ENCODE measurements around the gene YBX1.
"Not testable (repeated sequence)": the region's sequence is repeated elsewhere in the genome, so short reads cannot be mapped to it uniquely, and the experiment has no call there.

The YBX1 gene

DNA sequence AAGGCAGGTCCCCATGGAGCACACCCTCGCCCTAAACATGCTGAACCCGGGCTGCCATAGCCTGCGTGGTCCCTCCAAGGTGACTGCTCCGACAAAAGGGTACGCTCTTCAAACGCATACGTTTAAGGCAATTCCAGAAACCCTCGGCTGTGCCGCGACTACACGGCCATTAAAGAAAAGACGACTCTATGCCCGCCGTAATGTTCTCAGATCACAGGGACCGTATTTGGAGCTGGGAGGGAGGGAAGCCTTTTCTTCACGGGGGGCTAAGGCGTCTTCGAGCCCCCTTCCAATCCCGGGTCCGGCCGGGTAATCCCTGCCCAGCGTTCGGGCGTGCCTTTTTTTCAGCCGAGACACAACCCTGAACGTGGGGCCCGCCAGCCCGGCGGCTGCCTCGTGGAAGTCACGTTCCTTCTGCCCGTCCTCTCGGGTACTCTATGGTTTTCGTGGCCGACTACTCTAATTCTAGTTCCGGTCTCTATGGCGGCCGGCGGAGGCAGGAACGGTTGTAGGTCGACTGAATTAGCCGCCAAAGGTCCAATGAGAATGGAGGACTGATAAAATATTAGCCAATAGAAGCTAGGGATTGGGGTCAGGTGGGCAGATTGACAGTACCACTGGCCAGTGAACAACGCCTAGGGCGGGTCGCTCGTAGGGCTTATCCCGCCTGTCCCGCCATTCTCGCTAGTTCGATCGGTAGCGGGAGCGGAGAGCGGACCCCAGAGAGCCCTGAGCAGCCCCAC, at the start of gene YBX1:
TSS of gene YBX1 (plus strand) at position 678 of the 743 bp plus-strand sequence. CDS start 148 bp downstream, outside the sequence.
- DNase-seq: peak; percentile 97

DNA sequence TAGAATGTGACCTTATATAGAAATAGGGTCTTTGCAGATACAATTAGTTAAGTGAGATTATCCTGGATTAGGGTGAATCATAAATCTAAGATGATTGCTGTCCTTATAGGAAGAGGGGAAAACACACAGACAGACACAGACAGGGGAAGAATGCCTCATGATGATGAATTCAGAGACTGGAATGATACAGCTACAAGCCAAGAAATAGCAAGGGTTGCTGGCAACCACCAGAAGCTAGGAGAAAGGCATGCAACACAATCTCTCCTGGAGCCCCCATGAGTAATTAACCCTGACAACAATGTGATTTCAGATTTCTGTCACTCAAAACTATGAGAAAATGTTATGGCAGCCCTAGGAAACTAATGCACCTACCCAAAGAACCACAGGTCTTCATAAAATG, 43.1 kb upstream of the YBX1 start:
- no peak for DNase-seq

DNA sequence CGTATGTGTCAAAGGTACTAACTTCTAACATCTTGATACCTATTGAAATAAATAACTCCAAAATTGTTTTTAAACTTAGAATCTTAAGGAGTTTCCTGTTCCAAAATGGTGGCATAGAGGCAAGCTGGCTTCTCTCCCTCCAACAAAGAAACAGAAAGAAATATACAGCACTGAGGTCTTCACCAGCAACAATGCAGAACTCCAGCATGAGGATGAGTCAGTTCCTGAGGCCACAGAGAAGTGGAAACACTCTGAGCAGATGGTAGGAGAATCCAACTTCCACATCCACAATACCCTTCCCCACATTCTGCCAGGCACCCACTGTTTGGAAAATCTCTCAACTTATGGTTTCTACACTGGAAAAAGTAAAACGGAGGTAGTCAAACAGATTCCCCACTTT, 36.2 kb upstream of the YBX1 start:
- DNase-seq: no peak

DNA sequence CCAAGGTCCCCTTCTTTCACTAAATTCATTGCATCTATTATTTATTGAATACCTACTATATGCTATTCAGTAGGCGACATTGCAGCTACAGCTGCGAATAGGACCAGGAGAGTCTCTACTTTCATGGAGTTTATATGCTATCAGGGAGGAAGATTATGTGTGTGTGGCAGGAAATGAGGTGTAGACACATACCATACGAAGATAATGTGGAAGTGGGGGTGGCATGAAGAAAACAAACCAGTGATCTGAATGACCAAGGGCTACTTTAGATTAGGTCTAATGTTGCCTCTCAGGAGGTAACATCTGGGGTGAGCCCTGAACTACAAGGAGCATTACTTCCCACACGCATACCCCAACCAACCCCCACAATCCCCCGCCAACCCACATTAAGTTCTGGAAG, 25.0 kb upstream of the YBX1 start:
- no peak for DNase-seq

DNA sequence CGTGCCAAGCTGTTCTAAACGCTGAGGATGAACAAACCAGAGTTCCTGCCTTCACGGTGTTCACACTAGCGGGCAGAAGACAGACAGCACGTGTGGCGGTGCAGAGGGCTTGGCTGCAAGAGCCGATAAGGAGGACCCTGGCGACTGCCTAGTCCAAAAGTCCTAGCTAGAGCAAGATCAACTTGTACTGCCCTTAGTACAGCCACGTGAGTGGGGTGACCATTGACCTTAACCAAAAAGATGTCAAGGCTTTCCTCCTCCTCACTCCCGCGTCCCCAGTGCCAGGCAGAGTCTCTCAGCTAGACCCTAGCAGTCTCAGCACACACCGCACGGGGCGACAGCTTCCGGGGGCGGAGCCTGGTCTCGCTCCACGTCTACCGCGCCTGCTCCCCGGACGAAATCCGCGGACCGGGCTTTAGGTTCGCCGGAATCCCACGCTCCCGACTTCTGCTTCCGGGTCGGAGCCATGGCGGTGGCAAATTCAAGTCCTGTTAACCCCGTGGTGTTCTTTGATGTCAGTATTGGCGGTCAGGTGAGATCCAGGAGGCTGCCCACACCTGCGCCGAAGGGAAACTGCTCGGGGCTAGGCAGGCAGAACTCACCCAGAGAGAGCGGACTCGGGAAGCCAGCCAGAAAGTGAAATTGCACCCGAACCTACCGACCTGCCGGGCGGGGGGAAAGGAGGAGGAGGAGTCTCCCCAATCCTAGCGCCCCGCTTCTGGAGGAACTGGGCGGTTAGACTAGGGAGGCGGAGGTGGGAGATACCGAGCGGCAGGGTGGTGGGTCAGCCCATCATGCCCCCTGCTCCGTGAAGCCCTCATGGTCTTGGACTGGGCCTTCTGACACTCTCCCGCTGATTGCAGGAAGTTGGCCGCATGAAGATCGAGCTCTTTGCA, 24.0 kb upstream of the YBX1 start, which contains the start of gene PPIH:
TSS of gene PPIH (plus strand) at position 443 of the 896 bp plus-strand sequence. CDS start at position 467, 24 bp downstream.
- DNase-seq: peak; percentile 93

DNA sequence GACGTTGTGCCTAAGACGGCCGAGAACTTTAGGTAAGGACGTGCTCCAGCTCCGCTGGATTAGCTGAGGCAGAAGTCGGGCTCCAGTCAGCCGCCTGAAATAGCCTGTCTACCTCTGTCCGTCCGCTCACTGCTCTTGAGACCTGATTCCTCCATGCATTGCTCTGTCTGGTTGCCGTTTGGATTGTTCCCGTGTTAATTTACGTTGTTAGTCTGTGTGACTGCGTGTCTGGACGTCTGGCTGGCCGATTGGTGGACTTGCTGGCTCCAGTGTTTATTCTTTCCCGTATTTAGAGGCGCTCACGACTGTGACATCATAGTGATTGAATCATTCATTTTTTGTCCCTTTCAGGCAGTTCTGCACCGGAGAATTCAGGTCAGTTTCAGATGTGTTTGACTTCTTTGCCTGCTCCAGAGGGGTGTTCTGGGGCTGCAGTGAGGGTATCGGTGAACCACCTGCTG, 23.3 kb upstream of the YBX1 start:
- DNase-seq: no peak

DNA sequence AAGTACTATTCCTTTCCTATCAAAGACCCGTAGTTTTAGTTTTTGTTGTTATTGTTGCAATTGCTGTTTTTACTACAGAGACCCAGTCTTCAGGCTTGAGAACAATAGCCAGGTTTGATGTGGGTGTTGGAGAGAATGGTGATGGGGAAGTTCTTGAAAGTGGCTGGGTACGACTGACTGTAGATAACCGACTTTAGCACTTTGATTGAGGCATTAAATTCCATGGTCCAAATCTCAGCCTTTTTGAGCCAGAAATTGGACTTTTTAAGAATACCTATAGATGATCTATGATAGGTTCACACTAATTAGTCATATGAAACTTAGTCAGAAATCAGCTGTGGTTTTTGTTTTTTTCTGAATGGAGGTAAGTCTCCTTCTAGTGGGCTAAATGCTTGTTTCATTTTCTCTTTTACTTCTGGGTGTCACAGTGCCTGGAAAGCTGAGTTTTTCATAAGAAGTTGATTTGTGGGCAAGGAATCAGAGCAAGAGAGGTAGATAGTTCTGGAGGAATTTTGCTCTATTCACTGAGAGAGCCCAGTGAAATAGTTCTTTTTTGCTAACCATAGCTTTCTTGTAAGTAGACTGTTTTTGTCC, 21.2 kb upstream of the YBX1 start:
- no peak for DNase-seq

DNA sequence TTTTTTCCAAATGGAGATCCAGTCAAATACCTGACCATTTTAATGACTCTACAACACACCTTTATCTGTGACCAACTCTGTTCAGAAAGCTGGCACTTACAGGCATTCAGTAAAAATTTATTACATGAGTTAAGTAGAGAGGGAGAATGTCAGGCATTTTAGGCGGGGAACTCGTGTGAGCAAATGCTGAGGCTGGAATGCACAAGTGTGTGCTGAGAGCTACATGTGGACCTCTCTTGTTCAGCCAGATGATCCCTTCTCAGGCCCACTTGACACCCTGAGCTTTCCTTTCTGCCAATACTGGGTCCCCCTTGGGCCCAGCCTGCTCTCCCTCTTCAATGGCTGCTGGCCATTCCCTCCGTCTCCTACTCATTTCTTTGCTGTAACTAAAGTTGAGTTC, 12.3 kb upstream of the YBX1 start:
- DNase-seq: no peak

DNA sequence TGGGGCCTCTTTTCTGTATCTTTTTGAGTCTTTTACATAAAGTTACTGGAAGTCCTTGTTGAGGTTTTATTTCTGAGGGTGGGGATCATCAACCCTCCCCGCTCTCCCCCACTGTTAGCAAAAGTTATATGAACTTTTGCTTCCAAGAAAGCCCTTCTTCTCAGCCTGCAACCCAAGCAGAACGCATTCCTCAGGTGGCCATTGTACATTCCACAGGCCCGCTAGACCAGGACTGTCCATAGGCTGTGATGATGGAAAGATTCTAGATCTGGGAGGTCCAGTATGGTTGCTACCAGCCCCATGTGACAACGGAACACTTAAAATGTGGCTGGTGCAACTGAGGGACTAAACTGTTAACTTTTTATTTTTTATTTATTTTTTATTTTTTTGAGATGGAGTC, 11.8 kb upstream of the YBX1 start:
- no peak for DNase-seq

DNA sequence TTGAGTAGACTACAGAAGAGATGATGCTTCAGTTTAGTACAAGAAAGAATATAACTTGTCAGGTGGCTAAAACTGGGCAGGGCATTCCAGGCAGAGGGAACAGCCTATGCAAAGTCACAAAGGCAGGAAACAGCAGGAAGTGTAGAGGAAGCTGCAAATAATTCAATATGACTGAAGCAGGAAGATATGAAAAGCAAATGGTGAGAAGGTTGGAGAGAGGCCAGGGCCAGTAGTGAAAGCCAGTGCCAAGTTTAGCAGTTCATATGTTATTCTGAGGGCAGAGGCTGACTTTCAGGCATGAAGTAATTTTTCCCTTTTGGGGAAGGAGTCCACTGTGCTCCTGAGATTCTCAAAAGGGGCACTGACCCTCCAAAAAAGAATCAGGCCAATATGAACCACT, 8.0 kb upstream of the YBX1 start:
- DNase-seq: no peak

DNA sequence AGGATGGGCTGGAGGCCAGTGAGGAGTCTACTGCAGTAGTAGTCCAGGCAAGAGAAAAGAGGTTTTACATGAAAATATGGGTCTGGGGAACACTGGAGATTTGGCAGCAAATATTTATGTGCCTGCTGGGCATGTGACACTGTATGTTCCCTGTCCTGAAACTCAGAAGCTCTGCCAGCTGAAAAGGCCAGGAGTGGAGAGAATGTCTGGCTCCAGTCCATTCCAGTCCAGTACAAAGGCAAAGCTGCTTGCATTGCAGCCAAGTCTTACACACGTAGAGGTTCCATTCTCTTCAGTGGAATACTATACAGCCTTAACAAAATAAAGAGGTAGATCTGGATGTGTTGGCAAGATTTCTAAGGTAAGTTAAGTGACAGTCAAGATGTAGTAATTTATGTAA, 7.5 kb upstream of the YBX1 start:
- no peak for DNase-seq

DNA sequence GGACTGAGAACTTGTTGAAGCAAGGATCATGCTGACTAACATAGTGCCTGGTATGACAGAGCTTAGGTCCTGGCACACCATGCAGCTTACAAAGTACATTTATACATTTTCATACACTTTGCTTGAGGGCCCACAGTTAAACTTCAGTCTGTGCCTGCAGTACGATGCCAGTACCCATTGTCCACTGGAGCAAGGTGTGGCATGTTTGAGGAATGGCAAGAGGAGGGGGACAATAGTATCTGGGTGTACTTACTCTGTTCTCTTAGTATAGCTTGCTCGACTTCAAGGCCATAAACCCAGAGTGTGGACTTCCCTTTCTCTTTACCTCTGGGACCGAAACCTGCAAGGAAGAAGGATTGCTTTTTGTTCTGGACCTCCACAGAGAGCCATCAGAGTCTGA, 6.8 kb upstream of the YBX1 start:
- DNase-seq: no peak

DNA sequence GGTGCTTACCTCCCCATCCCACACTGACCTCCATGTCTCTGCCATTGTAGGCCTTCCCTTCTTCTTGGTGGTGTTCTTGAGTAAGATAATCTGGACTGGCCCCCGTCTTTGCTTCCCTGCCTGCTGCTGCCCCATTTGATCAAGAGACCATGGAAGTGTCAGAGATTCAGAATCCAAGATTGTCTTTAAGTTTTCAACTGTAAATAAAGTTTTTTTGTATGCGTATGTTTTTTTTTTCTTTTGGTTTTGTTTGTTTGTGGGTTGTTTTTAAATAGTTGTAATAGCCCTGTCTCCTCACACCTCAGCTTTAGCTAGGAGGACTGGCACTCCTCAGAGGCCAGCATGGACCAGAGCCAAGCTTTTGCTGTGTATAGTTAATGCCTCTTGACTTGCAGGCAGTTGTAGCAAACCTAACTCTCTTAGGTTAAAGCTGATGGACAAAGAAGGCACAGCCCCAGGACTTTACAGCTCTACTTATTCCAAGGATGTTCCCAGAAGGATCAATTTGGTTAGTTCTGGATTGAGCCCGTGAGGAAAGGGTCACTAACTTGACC, 5.6 kb upstream of the YBX1 start:
- no peak for DNase-seq

DNA sequence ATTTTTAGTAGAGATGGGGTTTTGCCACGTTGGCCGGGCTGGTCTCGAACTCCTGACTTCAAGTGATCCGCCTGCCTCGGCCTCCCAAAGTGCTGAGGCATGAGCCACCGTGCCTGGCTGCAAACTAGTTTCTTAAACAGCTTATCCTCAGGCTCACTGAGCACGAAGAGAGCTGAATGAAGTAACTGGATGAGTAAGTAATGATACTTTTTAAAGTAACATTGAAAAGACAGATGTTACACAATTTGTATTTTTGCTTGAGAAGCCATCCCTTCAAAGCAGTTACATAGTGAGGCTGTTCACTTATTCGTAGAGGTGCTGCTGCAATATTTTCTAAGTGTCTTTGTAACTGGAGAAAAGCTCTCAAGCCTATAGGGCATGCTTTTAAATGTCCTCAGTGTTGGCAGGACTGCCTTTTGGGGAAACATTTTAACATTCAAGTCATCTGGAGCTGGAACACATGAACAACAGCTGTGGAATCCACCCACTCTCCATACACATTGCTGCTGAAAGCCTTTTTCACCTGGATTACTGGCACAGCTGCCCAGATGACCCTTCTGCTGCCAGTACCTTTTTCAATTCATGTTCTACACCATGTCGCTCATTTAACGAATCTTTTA, 2.7 kb upstream of the YBX1 start:
- DNase-seq: no peak

DNA sequence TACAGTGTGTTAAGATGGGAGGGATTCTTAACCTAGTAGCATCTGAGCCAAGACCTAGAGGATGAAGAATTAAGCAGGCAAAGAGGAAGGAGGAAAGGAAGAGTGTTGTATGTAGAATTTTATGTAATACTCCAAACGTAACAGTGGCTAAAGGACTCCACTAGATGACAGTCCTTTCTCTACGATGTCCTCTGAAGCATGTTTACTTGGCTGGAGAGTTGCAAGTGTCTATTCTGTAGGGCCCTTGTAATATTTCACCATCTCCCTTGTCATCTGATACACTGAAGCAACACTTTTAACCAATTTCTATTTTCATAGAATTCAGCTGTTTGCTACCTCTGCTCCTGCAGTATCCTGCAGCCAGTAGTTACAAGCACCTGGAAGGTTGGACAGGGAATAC, 2.2 kb upstream of the YBX1 start:
- no peak for DNase-seq

DNA sequence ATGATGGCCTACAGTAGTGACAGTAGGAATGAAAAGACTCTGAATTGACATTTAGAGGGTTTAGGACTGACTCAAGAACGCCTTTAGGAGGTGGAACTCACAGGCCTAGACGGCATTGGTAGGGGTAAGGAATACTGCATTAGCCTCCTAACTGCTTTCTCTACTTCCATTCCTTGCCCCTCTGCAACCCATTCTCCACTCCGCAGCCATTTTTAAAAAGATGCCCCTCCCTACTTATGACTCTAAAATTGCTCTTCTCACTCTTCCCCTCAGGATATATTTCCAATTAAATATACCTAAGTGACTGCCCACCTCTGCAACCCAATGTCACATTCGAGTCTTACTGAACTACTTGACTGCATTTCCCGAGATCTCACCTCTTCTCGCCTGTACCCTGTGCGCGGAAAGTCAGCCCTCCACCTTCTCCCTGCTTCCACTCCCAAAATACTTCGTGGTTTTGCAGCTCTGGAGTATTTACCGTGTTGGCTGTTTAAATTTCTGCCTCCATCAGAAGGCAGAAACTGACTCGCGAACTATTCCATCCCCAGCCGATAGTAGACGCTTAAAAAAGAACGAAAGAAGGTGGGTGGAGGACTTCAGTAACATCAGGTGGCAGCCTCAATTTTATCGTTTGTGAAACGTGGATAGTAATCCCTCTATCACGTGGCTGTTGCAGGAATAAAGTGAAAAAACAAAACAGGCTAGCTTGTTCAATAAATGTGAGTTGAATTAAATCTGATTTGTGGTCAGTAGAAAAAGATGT, 1.1 kb upstream of the YBX1 start:
- no peak for DNase-seq

DNA sequence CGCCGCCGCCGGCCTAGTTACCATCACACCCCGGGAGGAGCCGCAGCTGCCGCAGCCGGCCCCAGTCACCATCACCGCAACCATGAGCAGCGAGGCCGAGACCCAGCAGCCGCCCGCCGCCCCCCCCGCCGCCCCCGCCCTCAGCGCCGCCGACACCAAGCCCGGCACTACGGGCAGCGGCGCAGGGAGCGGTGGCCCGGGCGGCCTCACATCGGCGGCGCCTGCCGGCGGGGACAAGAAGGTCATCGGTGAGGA, 193 bp downstream of the YBX1 start:
- DNase-seq: not testable (repeated sequence)

DNA sequence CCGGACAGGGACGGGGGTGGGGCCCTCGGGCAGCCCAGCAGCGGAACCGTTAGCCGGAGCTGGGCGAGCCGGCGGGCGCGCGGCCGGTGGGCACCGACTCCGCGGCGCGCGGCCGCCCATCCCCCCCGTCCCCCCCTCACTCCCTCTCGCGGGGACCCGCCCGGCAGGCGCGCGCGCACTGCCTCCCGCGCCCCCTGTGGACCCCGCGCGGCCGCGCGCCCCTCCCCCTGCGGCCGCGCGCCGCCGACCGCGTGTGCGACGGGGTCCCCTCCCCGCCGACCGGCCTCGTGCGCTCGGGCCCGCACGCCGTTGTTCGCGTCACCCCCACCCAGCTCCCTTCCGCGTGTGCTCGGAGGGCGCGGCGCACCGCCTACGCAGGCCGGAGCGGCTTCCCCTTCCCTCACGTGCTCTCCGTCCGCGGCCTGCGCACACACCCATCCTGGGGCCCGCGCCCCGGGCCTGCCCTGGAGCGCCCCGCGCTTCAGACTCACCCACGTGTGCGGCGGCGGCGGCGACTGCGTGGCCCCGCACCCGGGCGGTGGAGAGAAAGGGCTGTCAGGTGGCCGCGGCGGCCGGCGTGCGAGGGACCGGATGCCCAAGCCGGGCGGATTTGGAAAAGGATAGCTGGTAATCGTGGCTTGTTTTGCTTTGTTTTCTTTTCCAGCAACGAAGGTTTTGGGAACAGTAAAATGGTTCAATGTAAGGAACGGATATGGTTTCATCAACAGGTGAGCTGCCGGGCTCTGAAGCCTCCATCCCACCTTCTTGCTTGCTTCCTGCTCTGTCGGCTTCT, 717 bp downstream of the YBX1 start:
- peak; percentile 60 for DNase-seq

DNA sequence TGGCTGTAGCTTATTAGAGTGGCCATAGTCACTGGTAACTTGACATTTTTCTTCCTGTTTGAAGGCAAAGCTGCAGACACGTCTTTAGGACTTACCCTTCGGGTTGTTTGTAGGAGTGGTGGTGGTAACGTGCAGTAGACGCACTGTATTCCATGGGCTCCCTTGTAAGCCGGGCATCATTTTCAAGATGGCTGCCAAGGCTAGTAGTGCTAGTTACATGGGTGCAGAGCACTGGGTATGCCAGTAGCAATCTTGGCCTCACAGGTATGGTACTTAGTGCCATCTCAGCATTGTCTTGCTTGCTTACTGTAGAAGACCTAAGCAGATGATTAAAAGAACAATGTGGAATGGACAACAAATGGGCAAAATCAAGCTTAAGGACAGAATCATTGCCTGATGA, 1.9 kb downstream of the YBX1 start:
- DNase-seq: no peak

DNA sequence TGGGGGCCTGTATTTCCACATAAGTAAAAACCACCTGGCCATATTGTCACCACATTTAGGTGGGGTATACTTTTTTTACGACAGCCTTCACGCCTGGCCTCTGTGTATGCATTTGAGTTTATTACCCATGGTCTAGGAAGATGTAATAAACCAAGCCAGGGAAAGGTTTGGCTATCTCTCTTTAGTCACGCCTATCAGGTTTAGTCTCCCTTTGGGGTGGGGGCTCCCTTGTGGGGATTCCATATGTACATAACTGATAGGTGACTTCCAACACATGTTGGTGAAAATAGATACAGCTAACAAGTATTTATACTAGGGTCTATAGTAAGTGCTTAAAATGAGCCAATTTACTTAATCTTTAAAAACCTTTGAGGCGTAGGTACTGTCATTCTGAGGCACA, 4.2 kb downstream of the YBX1 start:
- no peak for DNase-seq

DNA sequence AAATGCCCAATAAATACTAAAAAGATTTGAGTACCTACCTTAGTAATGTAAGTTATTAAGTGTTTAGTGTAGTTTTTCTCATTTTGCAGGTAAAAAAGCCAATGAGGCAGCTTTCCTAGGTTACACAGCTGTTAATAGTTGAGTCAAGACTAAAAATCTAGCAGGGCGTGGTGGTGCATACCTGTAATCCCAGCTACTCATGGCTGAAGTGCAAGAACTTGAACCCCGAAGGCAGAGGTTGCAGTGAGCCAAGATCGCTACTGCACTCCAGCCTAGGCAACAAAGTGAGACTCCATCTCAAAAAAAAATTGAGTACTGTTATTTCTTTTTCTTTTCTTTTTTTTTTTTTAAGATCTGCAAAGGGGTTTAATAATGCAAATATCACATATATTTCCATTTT, 7.7 kb downstream of the YBX1 start:
- DNase-seq: no peak

All from NCI-H2171 (cell line).